SU-DHL-6 (cell line): ENCODE results near the gene MLEC.

ENCODE experiments used
- EZH2phosphoT487 ChIP-seq: fragments of 200-600 bp; sonication (generic), shearing (Covaris generic); conservative IDR thresholded peaks from 2 replicates; pipeline ENCODE4 v1.6.1; 2018; ENCODE audit warnings: mild to moderate bottlenecking, antibody characterized with exemption, low read length, moderate library complexity, mixed read lengths
- TF ChIP-seq, protein P1 (sequence below): fragments of 200-600 bp; sonication (generic); IDR thresholded peaks from one replicate; pipeline ENCODE4 v1.5.1; 2017; ENCODE audit warnings: antibody characterized with exemption, mild to moderate bottlenecking, low read length, moderate library complexity; ENCODE audit not compliant: insufficient read depth, poor library complexity, severe bottlenecking

DNA sequence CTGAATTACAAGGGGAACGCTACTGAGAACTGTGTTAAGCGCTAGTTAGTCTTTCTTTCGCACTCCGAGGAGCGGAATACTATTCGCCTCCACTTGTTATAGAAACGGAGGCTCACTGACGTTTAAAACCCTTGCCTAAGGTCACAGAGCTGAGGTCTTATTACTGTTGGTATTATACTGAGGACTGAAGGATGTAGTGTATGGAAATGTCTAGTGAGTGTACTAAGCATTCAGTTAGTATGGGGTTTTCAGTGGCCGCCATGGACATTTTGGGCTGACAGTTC is 39.5 kb downstream of the MLEC start:
- TF ChIP-seq, protein P1, sequence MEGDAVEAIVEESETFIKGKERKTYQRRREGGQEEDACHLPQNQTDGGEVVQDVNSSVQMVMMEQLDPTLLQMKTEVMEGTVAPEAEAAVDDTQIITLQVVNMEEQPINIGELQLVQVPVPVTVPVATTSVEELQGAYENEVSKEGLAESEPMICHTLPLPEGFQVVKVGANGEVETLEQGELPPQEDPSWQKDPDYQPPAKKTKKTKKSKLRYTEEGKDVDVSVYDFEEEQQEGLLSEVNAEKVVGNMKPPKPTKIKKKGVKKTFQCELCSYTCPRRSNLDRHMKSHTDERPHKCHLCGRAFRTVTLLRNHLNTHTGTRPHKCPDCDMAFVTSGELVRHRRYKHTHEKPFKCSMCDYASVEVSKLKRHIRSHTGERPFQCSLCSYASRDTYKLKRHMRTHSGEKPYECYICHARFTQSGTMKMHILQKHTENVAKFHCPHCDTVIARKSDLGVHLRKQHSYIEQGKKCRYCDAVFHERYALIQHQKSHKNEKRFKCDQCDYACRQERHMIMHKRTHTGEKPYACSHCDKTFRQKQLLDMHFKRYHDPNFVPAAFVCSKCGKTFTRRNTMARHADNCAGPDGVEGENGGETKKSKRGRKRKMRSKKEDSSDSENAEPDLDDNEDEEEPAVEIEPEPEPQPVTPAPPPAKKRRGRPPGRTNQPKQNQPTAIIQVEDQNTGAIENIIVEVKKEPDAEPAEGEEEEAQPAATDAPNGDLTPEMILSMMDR, result no peak
- no peak for TF ChIP-seq EZH2phosphoT487
